Activated T-helper 1 cell treated with Interleukin-2 at 50 U/mL for 16 hours (primary cell): ENCODE data around the gene KRTAP4-4.
"Not testable (repeated sequence)": the region's sequence is repeated elsewhere in the genome, so short reads cannot be mapped to it uniquely, and the experiment has no call there.

Source experiments
- DNase-seq: peaks from one replicate; pipeline ENCODE4 v3.0.0-alpha.2; 2020; ENCODE audit warnings: low read depth

Gene KRTAP4-4

GRCh38 chr17:41160648-41161047 is at the start of gene KRTAP4-4:
Gene KRTAP4-4 (minus strand): TSS chr17:41160748. CDS start chr17:41160691, 57 bp downstream.
- DNase-seq, result no peak

DNA sequence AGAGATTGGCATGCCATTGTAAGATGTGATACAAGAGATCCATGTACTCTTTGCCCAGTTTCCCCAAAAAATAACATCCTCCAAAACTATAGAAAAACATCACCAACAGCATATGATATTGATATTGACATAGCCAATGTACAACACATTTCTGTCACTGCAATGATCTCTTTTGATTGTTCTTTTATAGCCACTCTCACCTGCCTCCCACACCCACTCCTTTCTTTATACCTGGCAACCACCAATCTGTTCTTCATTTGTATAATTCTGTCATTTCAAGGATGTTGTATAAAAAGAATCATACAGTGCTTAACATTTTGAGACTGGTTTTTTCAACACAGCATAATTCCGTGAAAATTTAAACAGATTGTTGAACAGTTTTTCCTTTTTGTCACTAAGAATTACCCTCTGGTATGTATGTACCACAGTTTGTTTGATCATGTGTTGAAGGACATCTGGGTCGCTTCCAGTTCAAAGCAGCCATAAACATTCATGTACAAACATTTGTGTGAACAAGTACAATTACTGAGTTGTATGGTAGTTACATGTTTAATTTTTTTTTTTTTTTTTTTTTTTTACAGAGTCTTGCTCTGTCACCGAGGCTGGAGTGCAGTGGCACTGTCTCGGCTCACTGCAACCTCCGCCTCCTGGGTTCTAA is 39.0 kb upstream of the KRTAP4-4 start:
- DNase-seq, result no peak

DNA sequence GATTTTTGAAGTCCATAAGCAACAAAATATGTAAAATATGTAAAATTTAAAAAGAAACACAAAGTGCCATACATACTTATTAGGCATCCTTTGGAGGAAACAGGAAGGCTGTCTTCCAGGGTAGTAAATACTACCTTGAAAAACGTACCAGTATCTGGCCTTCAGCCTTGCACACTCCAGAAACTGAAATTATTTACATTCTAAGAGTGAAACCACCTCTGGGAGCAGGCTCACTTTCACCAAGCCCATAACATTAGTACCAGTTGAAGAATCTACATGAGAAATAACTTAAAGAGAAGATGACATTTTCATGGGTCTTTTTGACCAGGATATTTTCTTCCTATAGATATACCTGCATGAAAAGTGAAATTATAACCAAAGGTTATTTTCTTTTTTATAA is 35.5 kb upstream of the KRTAP4-4 start:
- DNase-seq, result no peak

- no peak for DNase-seq
These were observed 29.8 kb upstream of the KRTAP4-4 start for GRCh38 chr17:41190328-41190727.

DNA sequence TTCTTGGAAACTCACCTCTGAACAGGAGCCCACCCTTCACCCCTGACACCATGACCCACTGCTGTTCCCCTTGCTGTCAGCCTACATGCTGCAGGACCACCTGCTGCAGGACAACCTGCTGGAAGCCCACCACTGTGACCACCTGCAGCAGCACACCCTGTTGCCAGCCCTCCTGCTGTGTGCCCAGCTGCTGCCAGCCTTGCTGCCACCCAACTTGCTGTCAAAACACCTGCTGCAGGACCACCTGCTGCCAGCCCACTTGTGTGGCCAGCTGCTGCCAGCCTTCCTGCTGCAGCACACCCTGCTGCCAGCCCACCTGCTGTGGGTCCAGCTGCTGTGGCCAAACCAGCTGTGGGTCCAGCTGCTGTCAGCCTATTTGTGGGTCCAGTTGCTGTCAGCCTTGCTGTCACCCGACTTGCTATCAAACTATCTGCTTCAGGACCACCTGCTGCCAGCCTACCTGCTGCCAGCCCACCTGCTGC is 29.3 kb upstream of the KRTAP4-4 start, which contains the start of gene KRTAP9-1:
Gene KRTAP9-1 (plus strand): TSS at position 51 of the 482 bp plus-strand sequence. CDS start 0 bp downstream, at position 51.
- not testable (repeated sequence) for DNase-seq

DNA sequence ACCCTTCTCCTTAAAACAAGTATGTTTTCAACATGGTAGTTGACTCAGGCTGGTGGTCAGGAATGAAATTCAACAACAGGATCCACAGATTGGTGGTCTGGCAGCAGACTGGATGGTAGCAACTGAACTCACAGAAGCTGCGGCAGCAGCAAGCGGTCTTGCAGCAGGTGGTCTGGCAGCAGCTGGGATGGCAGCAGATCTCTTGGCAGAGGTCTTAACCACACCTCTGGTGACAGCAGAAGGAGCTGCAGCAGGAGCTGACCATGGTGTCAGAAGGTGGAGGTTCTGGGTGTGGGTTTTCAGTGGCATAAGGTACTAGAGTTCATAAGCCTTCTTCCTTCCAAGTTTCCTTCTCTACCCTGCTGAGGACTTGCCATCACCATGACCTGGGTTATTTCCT is 26.3 kb upstream of the KRTAP4-4 start:
- DNase-seq, result no peak

- no peak for DNase-seq
These were observed 24.5 kb upstream of the KRTAP4-4 start for GRCh38 chr17:41185001-41185400.

- DNase-seq, result no peak
These were observed 24.0 kb upstream of the KRTAP4-4 start, which contains the start of gene KRTAP4-1 for GRCh38 chr17:41184480-41184961. Gene KRTAP4-1 (minus strand): TSS chr17:41184911. CDS start chr17:41184854, 57 bp downstream.

- no peak for DNase-seq
These were observed 18.5 kb upstream of the KRTAP4-4 start for GRCh38 chr17:41178843-41179616.

DNA sequence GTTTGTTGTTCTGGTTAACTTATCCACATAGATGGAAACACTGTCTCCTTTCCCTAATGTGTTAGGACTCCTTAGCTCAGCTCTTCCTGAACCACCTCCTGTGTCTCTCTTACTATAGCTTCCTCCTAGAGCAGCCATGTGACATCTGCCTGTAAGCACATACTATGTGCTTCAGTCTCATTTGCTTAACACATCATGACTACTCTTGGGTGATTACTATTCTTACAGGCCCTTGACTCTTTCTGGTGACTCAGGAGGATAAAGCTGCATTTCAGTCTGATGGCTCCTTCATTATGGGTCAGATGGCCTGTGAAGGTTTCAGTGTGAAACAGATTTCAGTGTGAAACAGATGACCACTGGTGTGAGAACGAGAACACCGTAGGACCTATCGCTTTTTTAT is 17.8 kb upstream of the KRTAP4-4 start:
- no peak for DNase-seq

DNA sequence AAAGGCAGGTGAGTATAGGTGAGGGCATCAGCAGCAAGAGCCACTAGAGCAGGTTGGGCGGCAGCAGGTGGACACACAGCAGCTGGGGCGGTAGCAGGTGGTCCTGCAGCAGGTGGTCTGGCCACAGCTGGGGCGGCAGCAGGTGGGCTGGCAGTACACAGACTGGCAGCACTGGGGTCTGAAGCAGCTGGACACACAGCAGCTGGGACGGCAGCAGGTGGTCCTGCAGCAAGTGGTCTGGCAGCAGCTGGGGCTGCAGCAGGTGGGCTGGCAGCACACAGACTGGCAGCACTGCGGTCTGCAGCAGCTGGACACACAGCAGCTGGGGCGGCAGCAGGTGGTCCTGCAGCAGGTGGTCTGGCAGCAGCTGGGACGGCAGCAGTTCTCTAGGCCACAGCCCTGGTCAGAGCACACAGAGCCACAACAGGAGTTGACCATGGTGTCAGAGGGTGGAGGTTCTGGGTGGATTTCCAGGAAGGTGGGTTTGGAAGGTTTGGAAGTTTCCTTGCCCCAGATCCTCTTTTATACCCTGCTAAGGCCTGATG is 17.3 kb upstream of the KRTAP4-4 start, which contains the start of gene KRTAP4-2:
Gene KRTAP4-2 (minus strand): TSS at position 495 of the 545 bp plus-strand sequence. CDS start 57 bp downstream, at position 438.
- no peak for DNase-seq

- DNase-seq, result no peak
These were observed 16.3 kb upstream of the KRTAP4-4 start for GRCh38 chr17:41176744-41177387.

DNA sequence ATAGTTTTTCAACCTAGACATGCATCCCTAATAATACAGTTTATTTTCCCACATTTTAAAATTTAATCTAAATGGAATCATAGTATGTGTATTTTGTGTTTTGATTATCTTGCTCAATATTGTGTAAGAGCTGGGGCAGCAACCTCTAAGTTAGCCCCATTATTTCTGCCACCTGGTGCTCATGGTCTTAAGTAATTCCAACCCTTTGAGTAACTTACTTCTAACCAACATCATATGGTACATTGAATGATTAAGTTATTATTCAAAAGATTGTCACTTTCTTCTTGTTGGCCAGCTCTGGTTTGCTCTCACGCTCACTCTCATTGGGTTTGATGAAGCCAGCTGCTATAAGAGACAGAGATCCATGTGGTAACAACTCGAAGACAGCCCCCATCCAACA is 11.3 kb upstream of the KRTAP4-4 start:
- no peak for DNase-seq

GRCh38 chr17:41168121-41168520 is 7.6 kb upstream of the KRTAP4-4 start, which contains the start of gene KRTAP4-3:
Gene KRTAP4-3 (minus strand): TSS chr17:41168221. CDS start chr17:41168172, 49 bp downstream.
- no peak for DNase-seq

DNA sequence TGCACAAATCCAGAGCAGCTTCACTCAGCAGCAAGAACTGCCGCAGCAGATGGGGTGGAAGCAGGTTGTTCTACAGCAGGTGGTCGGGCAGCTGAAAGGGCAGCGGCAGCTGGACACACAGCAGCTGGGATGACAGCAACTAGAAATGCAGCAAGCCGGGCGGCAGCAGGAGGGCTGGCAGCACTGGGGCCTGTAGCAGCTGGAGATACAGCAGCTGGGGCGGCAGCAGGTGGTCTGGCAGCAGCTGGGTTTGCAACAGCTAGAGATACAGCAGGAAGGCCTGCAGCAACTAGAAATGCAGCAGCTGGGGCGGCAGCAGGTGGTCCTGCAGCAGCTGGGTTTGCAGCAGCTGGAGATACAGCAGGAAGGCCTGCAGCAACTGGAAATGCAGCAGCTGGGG is 7.0 kb upstream of the KRTAP4-4 start:
- DNase-seq, result no peak

GRCh38 chr17:41163828-41164227 is 3.3 kb upstream of the KRTAP4-4 start:
- DNase-seq, result no peak

DNA sequence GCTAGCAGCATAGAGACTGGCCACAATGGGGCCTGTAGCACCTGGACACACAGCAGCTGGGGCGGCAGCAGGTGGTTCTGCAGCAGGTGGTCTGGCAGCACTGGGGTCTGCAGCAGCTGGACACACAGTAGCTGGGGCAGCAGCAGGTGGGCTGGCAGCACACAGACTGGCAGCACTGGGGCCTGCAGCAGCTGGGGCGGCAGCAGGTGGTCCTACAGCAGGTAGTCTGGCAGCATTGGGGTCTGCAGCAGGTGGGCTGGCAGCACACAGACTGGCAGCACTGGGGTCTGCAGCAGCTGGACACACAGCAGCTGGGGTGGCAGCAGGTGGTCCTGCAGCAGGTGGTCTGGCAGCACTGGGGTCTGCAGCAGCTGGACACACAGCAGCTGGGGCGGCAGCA is 358 bp downstream of the KRTAP4-4 start:
- DNase-seq, result not testable (repeated sequence)

GRCh38 chr17:41153856-41154255 is 6.7 kb downstream of the KRTAP4-4 start:
- DNase-seq, result no peak

DNA sequence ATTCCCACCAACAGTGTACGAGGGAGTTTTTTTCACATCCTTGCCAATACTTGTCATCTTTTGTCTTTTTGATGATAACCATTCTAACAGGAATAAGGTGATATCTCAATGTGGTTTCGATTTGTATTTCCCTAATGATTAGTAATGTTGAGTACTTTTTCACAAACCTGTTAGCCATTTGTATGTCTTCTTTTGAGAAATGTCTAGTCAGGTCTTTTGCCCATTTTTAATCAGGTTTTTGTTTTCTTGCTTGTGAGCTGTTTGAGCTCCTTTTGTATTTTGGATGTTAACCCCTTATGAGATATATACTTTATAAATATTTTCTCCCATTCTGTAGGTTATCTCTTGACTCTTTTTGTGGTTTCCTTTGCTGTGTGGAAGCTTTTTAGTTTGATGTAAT is 9.0 kb downstream of the KRTAP4-4 start:
- no peak for DNase-seq

GRCh38 chr17:41150026-41150425 is 10.5 kb downstream of the KRTAP4-4 start:
- DNase-seq, result no peak

GRCh38 chr17:41149652-41149985 is 10.9 kb downstream of the KRTAP4-4 start, which contains the start of gene KRTAP4-5:
Gene KRTAP4-5 (minus strand): TSS chr17:41149825. CDS start chr17:41149767, 58 bp downstream.
- no peak for DNase-seq
